ENCODE results near the gene PHF2. TPM values are rescaled to one million over a fixed set of nuclear protein-coding genes. Genes with fewer than 3 reads are reported as not detected.

PHF2 gene
- polyA plus RNA-seq, 3 donors = 0.40 to 16.0 (median 0.97) TPM

- WGBS (ENCODE audit: insufficient coverage) = 63% methylated on average over 6 of the region's 8 CpGs
- H3K79me2 ChIP-seq (ENCODE audit: insufficient read depth, low read length) = peaks cover 94% of the 10 kb centered on the region
- Mint-ChIP-seq H3K9me3 (no peaks in the 10 kb centered on the region), H3K4me3 (no peak overlapping the region), H3K27me3 (ENCODE audit: low read depth in 3 of 3) (no peaks in the 10 kb centered on the region), H3K4me1 (peaks cover 13% of the 10 kb centered on the region), H3K27ac (peak overlapping the region in 1 of 7 donors; percentile 51), H3K36me3 (peaks cover 12 to 15% of the 10 kb centered on the region in 2 donors)
- no peaks in the 10 kb centered on the region for H3K9me3 ChIP-seq (replicated peaks in 1 of 2; ENCODE audit: control insufficient read depth in 1 of 2, insufficient read depth in 1 of 2, low read length in 2 of 2)
- no peaks in the 10 kb centered on the region for H3K36me3 ChIP-seq (replicated peaks in 1 of 2; ENCODE audit: control insufficient read depth in 1 of 2, insufficient read depth in 2 of 2, low read length in 2 of 2)
- H3K27me3 ChIP-seq (ENCODE audit: control insufficient read depth in 2 of 2, insufficient read depth in 2 of 2, low read length in 2 of 2) = no peaks in the 10 kb centered on the region
- intact Hi-C loops (cut with micrococcal nuclease) = no loop called here
- DNase-seq = no peak
- H4K20me1 ChIP-seq (ENCODE audit: insufficient read depth, low read length) = peaks cover 100% of the 10 kb centered on the region
- no peak overlapping the region for H3K4me3 ChIP-seq (replicated peaks in 1 of 3; ENCODE audit: low read depth in 2 of 3, low read length in 3 of 3)
- H3K4me2 ChIP-seq (replicated peaks; ENCODE audit: extremely low read depth, low read length, poor library complexity, severe bottlenecking) = no peak overlapping the region
- no peak overlapping the region for H2AFZ ChIP-seq (ENCODE audit: insufficient read depth, low read depth, low read length, poor library complexity, severe bottlenecking)
- H3K4me1 ChIP-seq (ENCODE audit: control insufficient read depth in 1 of 2, insufficient read depth in 2 of 2, low read length in 2 of 2) = no peaks in the 10 kb centered on the region
- H3K9ac ChIP-seq (ENCODE audit: insufficient read depth, low read length, poor library complexity, severe bottlenecking) = no peak overlapping the region
- no peak overlapping the region for H3K27ac ChIP-seq (ENCODE audit: low read depth in 1 of 2, low read length in 2 of 2)
- TF ChIP-seq CTCF (IDR thresholded peaks at IDR 0.05) = no peak
Observed at GRCh38 chr9:93589688-93590087, 13.3 kb downstream of the PHF2 start.

GRCh38 chr9:93590609-93591234 is 14.3 kb downstream of the PHF2 start:
- Histone ChIP-seq H3K9me3 (replicated peaks in 1 of 2; ENCODE audit: control insufficient read depth in 1 of 2, insufficient read depth in 1 of 2, low read length in 2 of 2) (no peaks in the 10 kb centered on the region), H3K79me2 (ENCODE audit: insufficient read depth, low read length) (peaks cover 92% of the 10 kb centered on the region), H3K4me1 (ENCODE audit: control insufficient read depth in 1 of 2, insufficient read depth in 2 of 2, low read length in 2 of 2) (no peaks in the 10 kb centered on the region), H3K4me2 (replicated peaks; ENCODE audit: extremely low read depth, low read length, poor library complexity, severe bottlenecking) (no peak overlapping the region), H2AFZ (ENCODE audit: insufficient read depth, low read depth, low read length, poor library complexity, severe bottlenecking) (no peak overlapping the region), H3K4me3 (replicated peaks in 1 of 3; ENCODE audit: low read depth in 2 of 3, low read length in 3 of 3) (no peak overlapping the region), H4K20me1 (ENCODE audit: insufficient read depth, low read length) (peaks cover 100% of the 10 kb centered on the region), H3K36me3 (replicated peaks in 1 of 2; ENCODE audit: control insufficient read depth in 1 of 2, insufficient read depth in 2 of 2, low read length in 2 of 2) (no peaks in the 10 kb centered on the region), H3K9ac (ENCODE audit: insufficient read depth, low read length, poor library complexity, severe bottlenecking) (no peak overlapping the region), H3K27me3 (ENCODE audit: control insufficient read depth in 2 of 2, insufficient read depth in 2 of 2, low read length in 2 of 2) (no peaks in the 10 kb centered on the region), H3K27ac (ENCODE audit: low read depth in 1 of 2, low read length in 2 of 2) (no peak overlapping the region)
- 100% methylated on average over 5 of the region's 8 CpGs for WGBS (ENCODE audit: insufficient coverage)
- Mint-ChIP-seq H3K4me1 (peaks cover 13% of the 10 kb centered on the region), H3K36me3 (peaks cover 4 to 6% of the 10 kb centered on the region in 2 donors), H3K27ac (peak overlapping the region in 1 of 7 donors; percentile 21), H3K4me3 (no peak overlapping the region), H3K9me3 (no peaks in the 10 kb centered on the region), H3K27me3 (ENCODE audit: low read depth in 3 of 3) (no peaks in the 10 kb centered on the region)
- intact Hi-C loops (cut with micrococcal nuclease) = no loop called here
- DNase-seq = no peak
- no peak for TF ChIP-seq CTCF (IDR thresholded peaks at IDR 0.05)

Measured in CD14-positive monocyte (primary cell).